ENCODE results near the gene DEDD2. TPM values are rescaled to one million over a fixed set of nuclear protein-coding genes. Genes with fewer than 3 reads are reported as not detected.

Gene DEDD2
- total RNA-seq, 1 donor from 2014 or later, result 19.9 TPM

Other genes starting within 250 kb of the DEDD2 start
- gene ATP1A3, start 223.4 kb downstream of the DEDD2 start, total RNA-seq, result 0.10 to 0.85 TPM (median 0.64 TPM) in 3 replicates
- gene GRIK5, start 147.5 kb downstream of the DEDD2 start, total RNA-seq, result 0.36 to 0.59 TPM (median 0.37 TPM) in 3 replicates
- gene ZNF574, start 141.5 kb downstream of the DEDD2 start, total RNA-seq, result 11.2 to 13.0 TPM (median 12.4 TPM) in 3 replicates
- 0.58 to 1.5 TPM (median 0.62 TPM) in 3 replicates for gene POU2F2, start 85.2 kb downstream of the DEDD2 start, total RNA-seq
- 14.9 to 17.2 TPM (median 16.6 TPM) in 3 replicates for gene ZNF526, start 2.6 kb upstream of the DEDD2 start, total RNA-seq
- gene GSK3A, start 24.9 kb upstream of the DEDD2 start, total RNA-seq, result 38.9 to 43.6 TPM (median 42.0 TPM) in 3 replicates
- gene ERF, start 37.5 kb upstream of the DEDD2 start, total RNA-seq, result 64.5 to 74.6 TPM (median 71.7 TPM) in 3 replicates
- gene CIC, start 51.6 kb upstream of the DEDD2 start, total RNA-seq, result 83.6 to 101 TPM (median 86.3 TPM) in 3 replicates
- 0.24 to 1.7 TPM (median 0.82 TPM) in 3 replicates for gene PRR19, start 84.5 kb upstream of the DEDD2 start, total RNA-seq
- 15.2 to 32.9 TPM (median 31.1 TPM) in 3 replicates for gene PAFAH1B3, start 84.9 kb upstream of the DEDD2 start, total RNA-seq
- gene TMEM145, start 95.6 kb upstream of the DEDD2 start, total RNA-seq, result 0.32 to 0.36 TPM in 2 of 3 replicates, not detected in the other
- gene MEGF8, start 108.0 kb upstream of the DEDD2 start, total RNA-seq, result 48.1 to 54.4 TPM (median 49.5 TPM) in 3 replicates
- 0.89 TPM in 1 of 3 replicates, not detected in the others for gene CNFN, start 172.6 kb upstream of the DEDD2 start, total RNA-seq
- gene LIPE, start 209.7 kb upstream of the DEDD2 start, total RNA-seq, result 3.6 to 3.9 TPM (median 3.8 TPM) in 3 replicates
- gene CXCL17, start 225.3 kb upstream of the DEDD2 start, total RNA-seq, result not detected in 3 replicates